K562 (cell line): ENCODE results near the gene KRT83. TPM values are rescaled to one million over a fixed set of nuclear protein-coding genes. Genes with fewer than 3 reads are reported as not detected.
A peak's percentile ranks its signal among the peaks of the same experiment; 100 is the strongest.
"Not testable (repeated sequence)": the region's sequence is repeated elsewhere in the genome, so short reads cannot be mapped to it uniquely, and the experiment has no call there.

Source experiments
- ATAC-seq: fragments of 200-7000 bp; cut with Tn5 transposase; 3 replicates; pipeline ENCODE4 v1.9.1; 2020; ENCODE audit warnings: moderate library complexity
- BruUV-seq: library from RNA; stranded (reverse); fragments of 400-500 nt; replicated peaks from 2 replicates; lab custom pipeline; 2021; lab: Mats Ljungman, UMichigan
- CTCF ChIA-PET: fragments of 300-600 bp; formaldehyde crosslinking; extraction: SDS; loops from one replicate; lab custom pipeline; 2021; ENCODE audit warnings: low intra/inter-chr PET ratio; lab: Yijun Ruan, JAX
- POLR2A ChIA-PET: fragments of 300-600, 350-650 bp; sonication (Branson Sonifier 250); formaldehyde crosslinking; extraction: SDS; loops from one replicate; lab custom pipeline; 2021; ENCODE audit warnings: antibody characterized with exemption, inconsistent platforms; lab: Yijun Ruan, JAX
- DNase-seq, 4 experiments: peaks; one replicate each; pipeline versions ENCODE4 v3.0.0 to v3.0.0-alpha.2; 2011 to 2018; ENCODE audit warnings: low spot score in 3 of 4, mixed read lengths in 3 of 4; ENCODE audit errors: extremely low read depth in 1 of 4
- FAIRE-seq: peaks from 2 replicates; lab custom pipeline; 2011; peaks lifted over from hg19 to GRCh38; lab: Jason Lieb, UNC
- H2AFZ ChIP-seq: 2 replicates; pipeline ENCODE4 v1.6.0; 2011; ENCODE audit warnings: low read depth, low read length, control low read depth, inconsistent platforms
- H3K27ac ChIP-seq: fragments of 200-600 bp; 3 replicates; pipeline ENCODE4 v1.8.0; 2011; ENCODE audit warnings: low read depth, mild to moderate bottlenecking, control low read depth, inconsistent platforms, low read length, moderate library complexity, mixed read lengths; ENCODE audit errors: extremely low read depth
- H3K27me3 ChIP-seq, 2 experiments: fragments of 300-600 bp in 1 of 2; 2 replicates in 1 of 2; 3 replicates in 1 of 2; pipeline versions ENCODE4 v1.6.0 to v1.8.0; 2011; ENCODE audit warnings: inconsistent platforms in 2 of 2, low read length in 2 of 2, mild to moderate bottlenecking in 1 of 2, mixed read lengths in 1 of 2, moderate library complexity in 1 of 2; ENCODE audit not compliant: control insufficient read depth in 2 of 2, insufficient read depth in 2 of 2
- H3K36me3 ChIP-seq: fragments of 300-600 bp; 3 replicates; pipeline ENCODE4 v1.8.0; 2011; ENCODE audit warnings: mild to moderate bottlenecking, low read length, inconsistent platforms; ENCODE audit not compliant: control insufficient read depth, insufficient read depth
- H3K4me1 ChIP-seq, 2 experiments: fragments of 200-600 bp in 1 of 2; replicated peaks in 1 of 2; 2 replicates in 1 of 2; 3 replicates in 1 of 2; pipeline versions ENCODE4 v1.5.1 to v1.8.0; 2011; ENCODE audit warnings: inconsistent platforms in 2 of 2, low read length in 2 of 2, mild to moderate bottlenecking in 1 of 2, mixed read lengths in 1 of 2, moderate library complexity in 1 of 2; ENCODE audit not compliant: control insufficient read depth in 2 of 2, insufficient read depth in 2 of 2
- H3K4me2 ChIP-seq: 2 replicates; pipeline ENCODE4 v1.6.1; 2011; ENCODE audit warnings: low read length, control low read depth, inconsistent platforms, mixed read lengths; ENCODE audit not compliant: insufficient read depth
- H3K4me3 ChIP-seq: fragments of 200-600 bp; sonication (generic), shearing (Covaris generic); 2 replicates; pipeline ENCODE4 v1.5.1; 2016; ENCODE audit warnings: control low read depth, inconsistent platforms
- H3K79me2 ChIP-seq: fragments of 200-600 bp; 3 replicates; pipeline ENCODE4 v1.8.0; 2011; ENCODE audit warnings: low read length, inconsistent platforms; ENCODE audit not compliant: control insufficient read depth, insufficient read depth
- H3K9ac ChIP-seq, 2 experiments: 2 replicates each; pipeline versions ENCODE4 v1.6.0 to v1.6.1; 2011; ENCODE audit warnings: low read depth in 2 of 2, low read length in 2 of 2, control low read depth in 1 of 2, inconsistent platforms in 1 of 2, mild to moderate bottlenecking in 1 of 2, mixed read lengths in 1 of 2; ENCODE audit not compliant: insufficient read depth in 1 of 2
- H3K9me1 ChIP-seq: one replicate; pipeline ENCODE4 v1.6.0; 2011; ENCODE audit warnings: inconsistent platforms, mild to moderate bottlenecking, low read length, moderate library complexity; ENCODE audit not compliant: control insufficient read depth, insufficient read depth
- H3K9me3 ChIP-seq: replicated peaks from 2 replicates; pipeline ENCODE4 v1.5.1; 2011; ENCODE audit warnings: low read depth, low read length, inconsistent platforms; ENCODE audit not compliant: control insufficient read depth, insufficient read depth
- H4K20me1 ChIP-seq: replicated peaks from 2 replicates; pipeline ENCODE4 v1.6.1; 2011; ENCODE audit warnings: low read length, inconsistent platforms, mixed read lengths; ENCODE audit not compliant: control insufficient read depth, insufficient read depth
- CTCF ChIP-seq, 3 experiments: IDR thresholded peaks in 2 of 3; conservative IDR thresholded peaks in 1 of 3; 2 replicates each; pipeline ENCODE4 v1.5.1; 2011 to 2012; ENCODE audit warnings: low read length in 3 of 3, mild to moderate bottlenecking in 3 of 3, control low read depth in 2 of 3, improper control_type of control experiment in 1 of 3, inconsistent platforms in 1 of 3, low read depth in 1 of 3, mixed read lengths in 1 of 3, moderate library complexity in 1 of 3; ENCODE audit not compliant: insufficient read depth in 2 of 3
- CTCFL ChIP-seq: IDR thresholded peaks from 2 replicates; pipeline ENCODE4 v1.6.1; 2011; ENCODE audit warnings: borderline replicate concordance, low read depth, mild to moderate bottlenecking, moderate library complexity, low read length; ENCODE audit not compliant: insufficient read depth, poor library complexity, severe bottlenecking
- EHMT2 ChIP-seq: fragments of 450-650 bp; IDR thresholded peaks from 2 replicates; pipeline ENCODE4 v1.6.1; 2018; ENCODE audit warnings: antibody characterized with exemption
- RAD21 ChIP-seq, 2 experiments: fragments of 250-450 bp in 1 of 2; fragments of 450-650 bp in 1 of 2; sonication (Bioruptor Pico) in 1 of 2; formaldehyde crosslinking in 1 of 2; IDR thresholded peaks in 1 of 2; conservative IDR thresholded peaks in 1 of 2; 2 replicates each; pipeline versions ENCODE4 v1.4.0 to v1.8.0; 2020 to 2022; ENCODE audit warnings: mild to moderate bottlenecking in 2 of 2, moderate library complexity in 1 of 2
- WGBS: fragments of 100-300 bp; shearing (Covaris generic); methylation state at CpG from one replicate; pipeline ENCODE4 v1.1.6; 2016; ENCODE audit warnings: low coverage, mixed read lengths; ENCODE audit not compliant: insufficient coverage; ENCODE audit errors: missing lambda C conversion rate; 5-methylcytosine and 5-hydroxymethylcytosine counted together
- in situ Hi-C: fragments of 300-500 bp; cut with MboI; formaldehyde crosslinking; loops from 4 replicates; pipeline ENCODE4 v1.15.0; 2018; ENCODE audit warnings: inconsistent platforms, mixed read lengths
- intact Hi-C: fragments of 100-400 bp; cut with micrococcal nuclease; formaldehyde crosslinking; loops from 2 replicates; pipeline ENCODE4 v1.14.2; 2022
- polyA plus RNA-seq, 8 experiments: library from polyadenylated mRNA; depleted of rRNA in 4 of 8; stranded (reverse) in 5 of 8; unstranded in 3 of 8; fragments of >200 nt; fragmentation: Nextera tagmentation in 2 of 8; fragmentation: Illumina TruSeq in 1 of 8; extraction: Ambion mirVana in 2 of 8; extraction: Trizol in 1 of 8; gene quantifications; 2 replicates each; pipeline versions ENCODE4 v1.2.1 to v1.2.3, GENCODE V29; 2011 to 2014; ENCODE audit warnings: inconsistent platforms in 1 of 8, missing spikeins in 1 of 8
- total RNA-seq, 7 experiments: library from RNA; depleted of rRNA in 6 of 7; stranded (reverse); fragments of >200 nt in 6 of 7; fragmentation: Illumina TruSeq in 2 of 7; extraction: Trizol in 2 of 7; gene quantifications; 2 replicates each; pipeline versions ENCODE4 v1.2.1 to v1.2.3, GENCODE V29; 2011 to 2021; ENCODE audit warnings: low replicate concordance in 1 of 7

Gene KRT83
- total and polyA plus RNA-seq, 9 of the 15 experiments (the other 6 are each of a cell fraction or from before 2014, with no cell fraction given): not detected

- H2AFZ ChIP-seq, H3K4me1 ChIP-seq, CTCF ChIA-PET, intact Hi-C loops, H3K27ac ChIP-seq, H3K9ac ChIP-seq, H3K4me3 ChIP-seq, H3K9me3 ChIP-seq, H3K9me1 ChIP-seq, POLR2A ChIA-PET, BruUV-seq, H4K20me1 ChIP-seq, FAIRE-seq, H3K4me2 ChIP-seq, H3K36me3 ChIP-seq, H3K79me2 ChIP-seq: not testable (repeated sequence)
- peak; percentile 33 to 37 (median 34) for DNase-seq
- WGBS: 0% methylated on average over 7 of the region's 9 CpGs
- in situ Hi-C loops: loop anchor here (5.0 kb wide), 1 partner anchor 98 kb away; no protein-coding TSS in a partner anchor
- H3K27me3 ChIP-seq: peaks cover 2 to 56% of the 10 kb centered on the region in 2 experiments; a peak in 4 of 5 replicates
- TF ChIP-seq EHMT2: 0 out of 2 replicates have a peak, but pooled peaks have one; percentile 9
- TF ChIP-seq CTCFL: peak; percentile 40
- TF ChIP-seq CTCF (IDR thresholded peaks at IDR 0.05 in 2 of 3, conservative IDR thresholded peaks at IDR 0.05 in 1 of 3; ENCODE audit: insufficient read depth in 2 of 3, low read depth in 1 of 3, low read length in 3 of 3): peak; percentile 47 to 64 (median 51)
- TF ChIP-seq RAD21 (CRISPR knock-in tag; conservative IDR thresholded peaks at IDR 0.05 in 1 of 2, IDR thresholded peaks at IDR 0.05 in 1 of 2): 0 out of 4 replicates have a peak, but pooled peaks of 1 of the 2 experiments have one; percentile 11
- peak; percentile 77 for ATAC-seq
Observed at GRCh38 chr12:52315721-52316120, 5.5 kb downstream of the KRT83 start.
